Fibroblast of the aortic adventitia (primary cell): ENCODE results near the gene OXER1. TPM values are rescaled to one million over a fixed set of nuclear protein-coding genes. Genes with fewer than 3 reads are reported as not detected.

Source experiments
- DNase-seq: peaks from one replicate; pipeline ENCODE4 v3.0.0-alpha.2; 2010; ENCODE audit warnings: low read depth
- H3K4me3 ChIP-seq: 2 replicates; pipeline ENCODE4 v1.5.1; 2011; ENCODE audit warnings: low read depth, mild to moderate bottlenecking, control low read depth, low read length, moderate library complexity
- CTCF ChIP-seq: IDR thresholded peaks from 2 replicates; pipeline ENCODE4 v1.5.1; 2011; ENCODE audit warnings: mild to moderate bottlenecking, low read length, control low read depth, inconsistent platforms; ENCODE audit not compliant: insufficient read depth
- total RNA-seq: library from RNA; depleted of rRNA; stranded (reverse); fragments of >200 nt; gene quantifications from 2 replicates; pipeline ENCODE4 v1.2.3, GENCODE V29; 2012; ENCODE audit warnings: low replicate concordance

Gene OXER1
- total RNA-seq, 1 donor, result 0.27 TPM

GRCh38 chr2:42767080-42767898 is 3.4 kb upstream of the OXER1 start:
- no peak for DNase-seq
- no peak overlapping the region for H3K4me3 ChIP-seq
- no peak for TF ChIP-seq CTCF

- no peak overlapping the region for H3K4me3 ChIP-seq
- no peak for TF ChIP-seq CTCF
- DNase-seq, result no peak
These were observed 1.8 kb upstream of the OXER1 start for GRCh38 chr2:42765686-42766085.

- no peak overlapping the region for H3K4me3 ChIP-seq
- no peak for DNase-seq
- no peak for TF ChIP-seq CTCF
These were observed 966 bp upstream of the OXER1 start for GRCh38 chr2:42764901-42765300.

GRCh38 chr2:42762823-42763804 is 821 bp downstream of the OXER1 start:
- H3K4me3 ChIP-seq, result no peak overlapping the region
- no peak for DNase-seq
- TF ChIP-seq CTCF, result no peak

- no peak overlapping the region for H3K4me3 ChIP-seq
- no peak for TF ChIP-seq CTCF
- DNase-seq, result no peak
These were observed 1.8 kb downstream of the OXER1 start for GRCh38 chr2:42762155-42762554.

GRCh38 chr2:42761554-42761953 is 2.4 kb downstream of the OXER1 start:
- H3K4me3 ChIP-seq, result no peak overlapping the region
- no peak for DNase-seq
- no peak for TF ChIP-seq CTCF
